ENCODE results near the gene CDC73.

Gene CDC73

GRCh38 chr1:193141804-193142203 lies 20.0 kb downstream of the CDC73 start:
- H3F3A ChIP-seq (ENCODE audit: control insufficient read depth, insufficient read depth): 0 out of 2 replicates have a peak, but pooled peaks cover 2% of the 10 kb centered on the region
- H3K36me3 ChIP-seq (ENCODE audit: control insufficient read depth, low read length): peaks cover 68% of the 10 kb centered on the region
- no peaks in the 10 kb centered on the region for H3K27me3 ChIP-seq (ENCODE audit: control insufficient read depth, low read length)
- TF ChIP-seq CTCF (IDR thresholded peaks at IDR 0.05; ENCODE audit: low read depth, low read length, poor library complexity, severe bottlenecking) (no peak), EZH2phosphoT487 (IDR thresholded peaks at IDR 0.05; ENCODE audit: borderline replicate concordance, low read length) (no peak)
- H3K4me2 ChIP-seq (ENCODE audit: low read length): no peak overlapping the region
- H4K20me1 ChIP-seq (ENCODE audit: control insufficient read depth, insufficient read depth, low read depth, low read length): no peaks in the 10 kb centered on the region
- no peak overlapping the region for H3K27ac ChIP-seq (ENCODE audit: low read depth, low read length)
- no peaks in the 10 kb centered on the region for H3K4me1 ChIP-seq (ENCODE audit: control insufficient read depth, low read length)
- no peaks in the 10 kb centered on the region for H3K9me3 ChIP-seq (ENCODE audit: control insufficient read depth, insufficient read depth, low read length)
- H3K4me3 ChIP-seq (ENCODE audit: low read length): no peak overlapping the region
- H3K79me2 ChIP-seq (ENCODE audit: control insufficient read depth, low read length): 0 out of 2 replicates have a peak, but pooled peaks cover 3% of the 10 kb centered on the region
- no peaks in the 10 kb centered on the region for H3K9me2 ChIP-seq (replicated peaks; ENCODE audit: control insufficient read depth, low read length)

- Histone ChIP-seq H3F3A (ENCODE audit: control insufficient read depth, insufficient read depth) (0 out of 2 replicates have a peak, but pooled peaks cover 2% of the 10 kb centered on the region), H3K4me2 (ENCODE audit: low read length) (no peak overlapping the region), H3K79me2 (ENCODE audit: control insufficient read depth, low read length) (0 out of 2 replicates have a peak, but pooled peaks cover 3% of the 10 kb centered on the region), H3K4me3 (ENCODE audit: low read length) (no peak overlapping the region), H4K20me1 (ENCODE audit: control insufficient read depth, insufficient read depth, low read depth, low read length) (no peaks in the 10 kb centered on the region), H3K27ac (ENCODE audit: low read depth, low read length) (no peak overlapping the region), H3K27me3 (ENCODE audit: control insufficient read depth, low read length) (no peaks in the 10 kb centered on the region), H3K4me1 (ENCODE audit: control insufficient read depth, low read length) (no peaks in the 10 kb centered on the region), H3K9me2 (replicated peaks; ENCODE audit: control insufficient read depth, low read length) (no peaks in the 10 kb centered on the region), H3K9me3 (ENCODE audit: control insufficient read depth, insufficient read depth, low read length) (no peaks in the 10 kb centered on the region), H3K36me3 (ENCODE audit: control insufficient read depth, low read length) (peaks cover 67% of the 10 kb centered on the region)
- no peak for TF ChIP-seq EZH2phosphoT487 (IDR thresholded peaks at IDR 0.05; ENCODE audit: borderline replicate concordance, low read length)
- no peak for TF ChIP-seq CTCF (IDR thresholded peaks at IDR 0.05; ENCODE audit: low read depth, low read length, poor library complexity, severe bottlenecking)
Observed at GRCh38 chr1:193142409-193142808, 20.6 kb downstream of the CDC73 start.

GRCh38 chr1:193143285-193143684 lies 21.5 kb downstream of the CDC73 start:
- no peaks in the 10 kb centered on the region for H3K9me3 ChIP-seq (ENCODE audit: control insufficient read depth, insufficient read depth, low read length)
- H3K4me3 ChIP-seq (ENCODE audit: low read length): no peak overlapping the region
- TF ChIP-seq EZH2phosphoT487 (IDR thresholded peaks at IDR 0.05; ENCODE audit: borderline replicate concordance, low read length) (no peak), CTCF (IDR thresholded peaks at IDR 0.05; ENCODE audit: low read depth, low read length, poor library complexity, severe bottlenecking) (peak; percentile 28)
- H3K4me1 ChIP-seq (ENCODE audit: control insufficient read depth, low read length): no peaks in the 10 kb centered on the region
- no peak overlapping the region for H3K27ac ChIP-seq (ENCODE audit: low read depth, low read length)
- no peaks in the 10 kb centered on the region for H4K20me1 ChIP-seq (ENCODE audit: control insufficient read depth, insufficient read depth, low read depth, low read length)
- H3F3A ChIP-seq (ENCODE audit: control insufficient read depth, insufficient read depth): 0 out of 2 replicates have a peak, but pooled peaks cover 2% of the 10 kb centered on the region
- H3K9me2 ChIP-seq (replicated peaks; ENCODE audit: control insufficient read depth, low read length): no peaks in the 10 kb centered on the region
- H3K4me2 ChIP-seq (ENCODE audit: low read length): no peak overlapping the region
- peaks cover 66% of the 10 kb centered on the region for H3K36me3 ChIP-seq (ENCODE audit: control insufficient read depth, low read length)
- H3K27me3 ChIP-seq (ENCODE audit: control insufficient read depth, low read length): no peaks in the 10 kb centered on the region
- H3K79me2 ChIP-seq (ENCODE audit: control insufficient read depth, low read length): 0 out of 2 replicates have a peak, but pooled peaks cover 3% of the 10 kb centered on the region
